Measurements from ENCODE around the gene PCDHGA4. TPM values are rescaled to one million over a fixed set of nuclear protein-coding genes. Genes with fewer than 3 reads are reported as not detected.
"Not testable (repeated sequence)": the region's sequence is repeated elsewhere in the genome, so short reads cannot be mapped to it uniquely, and the experiment has no call there.

PCDHGA4 gene
- 0.29 TPM for polyA plus RNA-seq (2013, experiment 1 of 2)
- polyA plus RNA-seq (2013, experiment 2 of 2), result 0.29 TPM

GRCh38 chr5:141354900-141355469, at the start of gene PCDHGA4:
Gene PCDHGA4 (plus strand): TSS chr5:141355021. CDS start chr5:141355108, 87 bp downstream.
- Histone ChIP-seq H3K27ac (ENCODE audit: low read depth, low read length) (no peak within 1 kb of the TSS), H3K9ac (ENCODE audit: low read length) (no peak within 1 kb of the TSS)
- WGBS (ENCODE audit: extremely low coverage, insufficient coverage, low lambda C conversion rate), result no CpG with 5 or more reads among the region's 29 CpGs

DNA sequence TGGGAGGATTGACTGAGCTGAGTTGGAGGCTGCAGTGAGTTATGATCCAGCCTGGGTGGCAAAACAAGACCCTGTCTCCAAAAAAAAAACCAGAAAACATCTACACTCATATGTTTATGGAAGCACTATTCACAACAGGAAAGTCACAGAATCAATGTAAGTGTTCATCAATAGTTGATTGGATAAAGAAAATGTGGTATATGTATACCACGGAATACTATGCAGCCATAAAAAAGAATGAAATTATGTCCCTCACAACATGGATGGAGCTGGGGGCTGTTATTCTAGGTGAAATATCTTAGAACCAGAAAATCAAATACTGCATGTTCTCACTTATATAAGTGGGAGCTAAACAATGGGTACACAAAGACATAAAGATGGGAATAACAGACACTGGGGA, 48.2 kb upstream of the PCDHGA4 start:
- H3K4me1 ChIP-seq (ENCODE audit: control insufficient read depth, low read depth, low read length), result no peaks in the 10 kb centered on the region
- H2BK15ac ChIP-seq (replicated peaks; ENCODE audit: low read depth), result no peak overlapping the region
- H3K56ac ChIP-seq (ENCODE audit: low read length), result no peak overlapping the region
- WGBS (ENCODE audit: extremely low coverage, insufficient coverage, low lambda C conversion rate), result no CpG with 5 or more reads among the region's 1 CpG
- H4K8ac ChIP-seq (ENCODE audit: low read depth, low read length), result no peak overlapping the region
- H3K4me2 ChIP-seq (ENCODE audit: low read length), result no peak overlapping the region
- no peak overlapping the region for H2BK5ac ChIP-seq (ENCODE audit: low read length)
- H4K5ac ChIP-seq (ENCODE audit: low read length), result no peak overlapping the region
- no peak overlapping the region for H3K9ac ChIP-seq (ENCODE audit: low read length)
- no peak overlapping the region for H3K18ac ChIP-seq (ENCODE audit: low read length)
- no peak overlapping the region for H2AK5ac ChIP-seq (ENCODE audit: low read length)
- no peak overlapping the region for H3K27ac ChIP-seq (ENCODE audit: low read depth, low read length)
- H2BK120ac ChIP-seq (ENCODE audit: low read depth, low read length), result no peak overlapping the region
- no peaks in the 10 kb centered on the region for H3K27me3 ChIP-seq (ENCODE audit: insufficient read depth, low read length, poor library complexity)
- H3K36me3 ChIP-seq (ENCODE audit: control insufficient read depth, insufficient read depth, low read length), result no peaks in the 10 kb centered on the region
- H3K4ac ChIP-seq (ENCODE audit: low read depth, low read length), result no peak overlapping the region
- H3K4me3 ChIP-seq (ENCODE audit: low read length), result no peak overlapping the region
- H3K23ac ChIP-seq (ENCODE audit: low read length), result no peak overlapping the region
- DNase-seq, result no peak
- H3K79me2 ChIP-seq (ENCODE audit: control insufficient read depth, insufficient read depth, low read length), result no peaks in the 10 kb centered on the region
- H3K79me1 ChIP-seq (ENCODE audit: low read length), result no peaks in the 10 kb centered on the region

More at GRCh38 chr5:141354900-141355469, at the start of gene PCDHGA4:
- H3K4ac ChIP-seq (ENCODE audit: low read depth, low read length), result no peak within 1 kb of the TSS
- no peak within 1 kb of the TSS for H4K5ac ChIP-seq (ENCODE audit: low read length)
- H3K18ac ChIP-seq (ENCODE audit: low read length), result no peak within 1 kb of the TSS
- H2BK5ac ChIP-seq (ENCODE audit: low read length), result no peak within 1 kb of the TSS
- no peak within 1 kb of the TSS for H2BK120ac ChIP-seq (ENCODE audit: low read depth, low read length)
- no peak within 1 kb of the TSS for H2BK15ac ChIP-seq (replicated peaks; ENCODE audit: low read depth)
- no peak within 1 kb of the TSS for H3K23ac ChIP-seq (ENCODE audit: low read length)
- H3K4me1 ChIP-seq (ENCODE audit: control insufficient read depth, low read depth, low read length), result no peaks in the 10 kb centered on the region
- H3K27me3 ChIP-seq (ENCODE audit: insufficient read depth, low read length, poor library complexity), result no peaks in the 10 kb centered on the region
- H3K79me2 ChIP-seq (ENCODE audit: control insufficient read depth, insufficient read depth, low read length), result no peaks in the 10 kb centered on the region
- H2AK5ac ChIP-seq (ENCODE audit: low read length), result no peak within 1 kb of the TSS
- H3K4me3 ChIP-seq (ENCODE audit: low read length), result no peak within 1 kb of the TSS
- H3K36me3 ChIP-seq (ENCODE audit: control insufficient read depth, insufficient read depth, low read length), result no peaks in the 10 kb centered on the region
- no peak within 1 kb of the TSS for H3K4me2 ChIP-seq (ENCODE audit: low read length)
- no peak for DNase-seq
- no peak within 1 kb of the TSS for H4K8ac ChIP-seq (ENCODE audit: low read depth, low read length)
- no peaks in the 10 kb centered on the region for H3K79me1 ChIP-seq (ENCODE audit: low read length)
- no peak within 1 kb of the TSS for H3K56ac ChIP-seq (ENCODE audit: low read length)

DNA sequence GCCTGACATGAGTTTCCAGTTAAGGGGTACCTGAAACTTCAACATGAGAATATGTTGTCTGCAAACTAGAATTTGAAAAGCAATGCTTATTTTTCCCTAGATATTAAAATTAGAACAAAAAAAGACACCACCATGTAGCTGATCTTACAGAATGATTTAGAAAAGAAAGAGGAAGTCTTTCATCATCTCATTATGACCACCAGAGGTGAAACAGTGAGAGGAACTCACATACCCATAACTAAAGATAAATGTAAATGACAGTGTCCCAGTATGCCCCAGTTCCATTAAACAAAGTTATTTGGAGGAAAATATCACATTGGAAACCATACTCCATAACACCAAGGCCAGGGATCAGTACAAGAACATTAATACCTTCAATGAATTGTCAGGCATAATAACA, 41.1 kb upstream of the PCDHGA4 start:
- Histone ChIP-seq H2BK5ac (ENCODE audit: low read length) (no peak overlapping the region), H3K4me3 (ENCODE audit: low read length) (no peak overlapping the region), H3K4ac (ENCODE audit: low read depth, low read length) (no peak overlapping the region), H3K27me3 (ENCODE audit: insufficient read depth, low read length, poor library complexity) (no peaks in the 10 kb centered on the region), H3K79me2 (ENCODE audit: control insufficient read depth, insufficient read depth, low read length) (peaks cover 6% of the 10 kb centered on the region), H2BK15ac (replicated peaks; ENCODE audit: low read depth) (no peak overlapping the region), H3K36me3 (ENCODE audit: control insufficient read depth, insufficient read depth, low read length) (no peaks in the 10 kb centered on the region), H3K4me2 (ENCODE audit: low read length) (no peak overlapping the region), H3K56ac (ENCODE audit: low read length) (no peak overlapping the region), H2AK5ac (ENCODE audit: low read length) (no peak overlapping the region), H4K5ac (ENCODE audit: low read length) (no peak overlapping the region), H3K9ac (ENCODE audit: low read length) (no peak overlapping the region), H3K23ac (ENCODE audit: low read length) (no peak overlapping the region), H3K4me1 (ENCODE audit: control insufficient read depth, low read depth, low read length) (no peaks in the 10 kb centered on the region), H3K18ac (ENCODE audit: low read length) (no peak overlapping the region), H3K79me1 (ENCODE audit: low read length) (no peaks in the 10 kb centered on the region), H3K27ac (ENCODE audit: low read depth, low read length) (no peak overlapping the region), H2BK120ac (ENCODE audit: low read depth, low read length) (no peak overlapping the region), H4K8ac (ENCODE audit: low read depth, low read length) (no peak overlapping the region)
- no peak for DNase-seq

DNA sequence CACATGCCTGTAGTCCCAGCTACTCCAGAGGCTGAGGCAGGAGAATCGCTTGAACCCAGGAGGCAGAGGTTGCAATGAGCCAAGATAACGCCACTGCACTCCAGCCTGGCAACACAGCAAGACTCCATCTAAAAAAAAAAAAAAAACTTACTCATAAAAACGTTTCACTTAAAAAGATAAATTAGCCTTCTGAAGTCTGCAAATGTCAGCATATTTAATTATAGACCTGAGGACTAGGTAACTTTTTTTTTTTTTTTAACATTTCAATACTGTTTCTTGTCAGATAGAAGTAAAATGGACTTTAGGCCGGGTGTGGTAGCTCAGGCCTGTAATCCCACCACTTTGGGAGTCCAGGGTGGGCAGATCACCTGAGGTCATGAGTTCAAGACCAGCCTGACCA, 37.9 kb upstream of the PCDHGA4 start:
- not testable (repeated sequence) for H3K4me2 ChIP-seq (ENCODE audit: low read length); H3K4ac ChIP-seq (ENCODE audit: low read depth, low read length); H3K4me3 ChIP-seq (ENCODE audit: low read length); H3K36me3 ChIP-seq (ENCODE audit: control insufficient read depth, insufficient read depth, low read length); H3K56ac ChIP-seq (ENCODE audit: low read length); H2AK5ac ChIP-seq (ENCODE audit: low read length); H4K5ac ChIP-seq (ENCODE audit: low read length); H2BK120ac ChIP-seq (ENCODE audit: low read depth, low read length); H4K8ac ChIP-seq (ENCODE audit: low read depth, low read length); H3K27me3 ChIP-seq (ENCODE audit: insufficient read depth, low read length, poor library complexity); H2BK5ac ChIP-seq (ENCODE audit: low read length); H2BK15ac ChIP-seq (replicated peaks; ENCODE audit: low read depth); DNase-seq; H3K9ac ChIP-seq (ENCODE audit: low read length); H3K4me1 ChIP-seq (ENCODE audit: control insufficient read depth, low read depth, low read length); H3K18ac ChIP-seq (ENCODE audit: low read length); H3K79me1 ChIP-seq (ENCODE audit: low read length); H3K27ac ChIP-seq (ENCODE audit: low read depth, low read length); H3K23ac ChIP-seq (ENCODE audit: low read length)
- WGBS (ENCODE audit: extremely low coverage, insufficient coverage, low lambda C conversion rate), result no CpG with 5 or more reads among the region's 4 CpGs
- peaks cover 19% of the 10 kb centered on the region for H3K79me2 ChIP-seq (ENCODE audit: control insufficient read depth, insufficient read depth, low read length)

DNA sequence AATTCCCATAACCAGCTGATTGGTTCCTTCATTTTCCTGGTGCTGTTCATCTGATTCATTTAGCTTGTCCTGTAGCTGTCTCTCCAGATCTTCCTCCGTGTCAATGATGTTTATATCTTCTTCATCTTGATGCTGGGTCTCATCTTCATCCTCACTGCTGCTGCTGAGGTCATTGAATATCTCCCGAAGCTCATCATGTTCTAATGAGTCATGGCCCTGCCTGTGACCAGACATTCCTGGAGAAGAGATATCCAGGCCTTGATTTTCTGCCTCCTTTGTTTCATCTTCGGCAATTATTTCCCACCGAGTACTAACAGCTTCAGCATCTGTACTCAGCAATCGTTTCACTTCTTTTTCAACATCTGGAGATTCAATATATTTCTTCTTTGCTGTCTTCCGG, 35.6 kb upstream of the PCDHGA4 start:
- no peaks in the 10 kb centered on the region for H3K27me3 ChIP-seq (ENCODE audit: insufficient read depth, low read length, poor library complexity)
- no peak overlapping the region for H2BK120ac ChIP-seq (ENCODE audit: low read depth, low read length)
- peaks cover 4% of the 10 kb centered on the region for H3K36me3 ChIP-seq (ENCODE audit: control insufficient read depth, insufficient read depth, low read length)
- H3K4ac ChIP-seq (ENCODE audit: low read depth, low read length), result no peak overlapping the region
- no peaks in the 10 kb centered on the region for H3K4me1 ChIP-seq (ENCODE audit: control insufficient read depth, low read depth, low read length)
- DNase-seq, result peak; percentile 54
- no peak overlapping the region for H4K5ac ChIP-seq (ENCODE audit: low read length)
- no peak overlapping the region for H3K9ac ChIP-seq (ENCODE audit: low read length)
- H3K79me2 ChIP-seq (ENCODE audit: control insufficient read depth, insufficient read depth, low read length), result peaks cover 19% of the 10 kb centered on the region
- H2AK5ac ChIP-seq (ENCODE audit: low read length), result no peak overlapping the region
- H3K4me2 ChIP-seq (ENCODE audit: low read length), result peak overlapping the region; percentile 86
- no peak overlapping the region for H3K56ac ChIP-seq (ENCODE audit: low read length)
- no peak overlapping the region for H3K27ac ChIP-seq (ENCODE audit: low read depth, low read length)
- H3K79me1 ChIP-seq (ENCODE audit: low read length), result peaks cover 10% of the 10 kb centered on the region
- no peak overlapping the region for H3K23ac ChIP-seq (ENCODE audit: low read length)
- no peak overlapping the region for H2BK5ac ChIP-seq (ENCODE audit: low read length)
- H3K4me3 ChIP-seq (ENCODE audit: low read length), result peak overlapping the region; percentile 80
- H2BK15ac ChIP-seq (replicated peaks; ENCODE audit: low read depth), result no peak overlapping the region
- H3K18ac ChIP-seq (ENCODE audit: low read length), result no peak overlapping the region
- H4K8ac ChIP-seq (ENCODE audit: low read depth, low read length), result no peak overlapping the region
- no CpG with 5 or more reads among the region's 6 CpGs for WGBS (ENCODE audit: extremely low coverage, insufficient coverage, low lambda C conversion rate)

- Histone ChIP-seq H3K56ac (ENCODE audit: low read length) (peak overlapping the region; percentile 31), H3K36me3 (ENCODE audit: control insufficient read depth, insufficient read depth, low read length) (peaks cover 4% of the 10 kb centered on the region), H3K4me2 (ENCODE audit: low read length) (peak overlapping the region; percentile 86), H3K18ac (ENCODE audit: low read length) (no peak overlapping the region), H4K8ac (ENCODE audit: low read depth, low read length) (no peak overlapping the region), H2BK120ac (ENCODE audit: low read depth, low read length) (no peak overlapping the region), H3K23ac (ENCODE audit: low read length) (no peak overlapping the region), H3K79me1 (ENCODE audit: low read length) (peaks cover 10% of the 10 kb centered on the region), H3K27me3 (ENCODE audit: insufficient read depth, low read length, poor library complexity) (no peaks in the 10 kb centered on the region), H3K79me2 (ENCODE audit: control insufficient read depth, insufficient read depth, low read length) (peaks cover 19% of the 10 kb centered on the region), H2BK5ac (ENCODE audit: low read length) (no peak overlapping the region), H3K27ac (ENCODE audit: low read depth, low read length) (no peak overlapping the region), H3K4me1 (ENCODE audit: control insufficient read depth, low read depth, low read length) (no peaks in the 10 kb centered on the region), H2AK5ac (ENCODE audit: low read length) (no peak overlapping the region), H2BK15ac (replicated peaks; ENCODE audit: low read depth) (no peak overlapping the region), H3K4me3 (ENCODE audit: low read length) (peak overlapping the region; percentile 80), H3K9ac (ENCODE audit: low read length) (peak overlapping the region; percentile 68), H4K5ac (ENCODE audit: low read length) (no peak overlapping the region), H3K4ac (ENCODE audit: low read depth, low read length) (no peak overlapping the region)
- no CpG with 5 or more reads among the region's 5 CpGs for WGBS (ENCODE audit: extremely low coverage, insufficient coverage, low lambda C conversion rate)
- DNase-seq, result peak; percentile 3
Measured at GRCh38 chr5:141319699-141320098, 35.1 kb upstream of the PCDHGA4 start.

Data from mesendoderm (in vitro differentiated cells).